Neuron (in vitro differentiated cells): ENCODE results near the gene DBET.
"Not testable (repeated sequence)": the region's sequence is repeated elsewhere in the genome, so short reads cannot be mapped to it uniquely, and the experiment has no call there.

ENCODE experiments used
- H2AFZ ChIP-seq: one replicate; pipeline ENCODE4 v1.6.1; 2013; ENCODE audit warnings: low read depth, mild to moderate bottlenecking, inconsistent platforms, low read length, moderate library complexity
- H3K27me3 ChIP-seq: one replicate; pipeline ENCODE4 v1.6.1; 2013; ENCODE audit warnings: low read length; ENCODE audit not compliant: insufficient read depth
- H3K36me3 ChIP-seq: one replicate; pipeline ENCODE4 v1.6.1; 2013; ENCODE audit warnings: low read length; ENCODE audit not compliant: insufficient read depth
- H3K4me1 ChIP-seq: one replicate; pipeline ENCODE4 v1.6.1; 2013; ENCODE audit warnings: low read length; ENCODE audit not compliant: insufficient read depth
- H3K4me3 ChIP-seq: 2 replicates; pipeline ENCODE4 v1.5.1; 2013; ENCODE audit warnings: mild to moderate bottlenecking, low read length, moderate library complexity
- H3K9me3 ChIP-seq: one replicate; pipeline ENCODE4 v1.6.1; 2013; ENCODE audit warnings: low read length

DBET gene

GRCh38 chr4:190022614-190023281 lies 41.6 kb upstream of the DBET start:
- H2AFZ ChIP-seq, H3K4me1 ChIP-seq, H3K9me3 ChIP-seq, H3K36me3 ChIP-seq, H3K4me3 ChIP-seq: not testable (repeated sequence)
- H3K27me3 ChIP-seq = peaks cover 39% of the 10 kb centered on the region

DNA sequence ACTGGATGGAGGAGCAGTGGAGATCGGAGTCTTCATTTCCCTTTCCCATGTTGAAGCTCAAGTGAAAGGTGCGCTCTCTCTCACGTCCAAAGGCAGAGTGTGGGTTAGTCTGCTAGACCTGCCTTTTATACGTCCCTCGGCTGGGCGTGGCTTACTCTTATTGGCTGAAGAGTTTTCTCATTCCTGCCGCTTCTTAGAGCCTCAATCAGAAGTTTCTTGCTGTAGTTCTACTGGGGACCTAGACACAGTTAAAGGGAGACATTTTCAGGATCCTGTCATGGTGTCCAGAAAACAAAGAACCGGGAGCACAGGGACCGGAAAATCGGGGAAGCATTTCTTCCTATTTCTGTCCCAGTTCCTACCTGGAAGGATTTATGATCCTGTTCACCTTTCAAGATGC lies 37.1 kb upstream of the DBET start, which contains the start of gene FRG2:
TSS of gene FRG2 (minus strand) at position 101 of the 400 bp plus-strand sequence. CDS start at position 49, 52 bp downstream.
- not testable (repeated sequence) for H3K36me3 ChIP-seq, H3K4me1 ChIP-seq, H3K9me3 ChIP-seq, H3K27me3 ChIP-seq, H3K4me3 ChIP-seq, H2AFZ ChIP-seq

DNA sequence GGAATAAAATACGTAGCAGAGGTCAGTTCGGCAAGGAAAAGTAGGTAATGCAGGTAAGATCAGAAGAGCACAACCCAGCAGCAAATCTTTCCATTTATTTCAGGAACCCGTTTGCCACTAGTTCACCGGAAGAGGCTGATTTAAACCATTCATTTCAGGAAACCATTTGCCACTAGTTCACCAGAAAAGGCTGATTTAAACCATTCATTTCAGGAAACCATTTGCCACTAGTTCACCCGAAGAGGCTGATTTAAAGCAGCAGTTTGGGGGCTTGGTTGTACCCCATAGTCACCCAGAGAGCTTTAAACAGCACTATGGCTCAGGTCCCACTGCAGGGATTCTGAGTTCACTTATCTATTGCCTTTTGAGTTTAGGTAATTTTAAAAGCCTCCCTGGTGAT lies 33.0 kb upstream of the DBET start:
- not testable (repeated sequence) for H3K4me1 ChIP-seq, H3K36me3 ChIP-seq, H3K4me3 ChIP-seq, H3K9me3 ChIP-seq, H3K27me3 ChIP-seq, H2AFZ ChIP-seq

DNA sequence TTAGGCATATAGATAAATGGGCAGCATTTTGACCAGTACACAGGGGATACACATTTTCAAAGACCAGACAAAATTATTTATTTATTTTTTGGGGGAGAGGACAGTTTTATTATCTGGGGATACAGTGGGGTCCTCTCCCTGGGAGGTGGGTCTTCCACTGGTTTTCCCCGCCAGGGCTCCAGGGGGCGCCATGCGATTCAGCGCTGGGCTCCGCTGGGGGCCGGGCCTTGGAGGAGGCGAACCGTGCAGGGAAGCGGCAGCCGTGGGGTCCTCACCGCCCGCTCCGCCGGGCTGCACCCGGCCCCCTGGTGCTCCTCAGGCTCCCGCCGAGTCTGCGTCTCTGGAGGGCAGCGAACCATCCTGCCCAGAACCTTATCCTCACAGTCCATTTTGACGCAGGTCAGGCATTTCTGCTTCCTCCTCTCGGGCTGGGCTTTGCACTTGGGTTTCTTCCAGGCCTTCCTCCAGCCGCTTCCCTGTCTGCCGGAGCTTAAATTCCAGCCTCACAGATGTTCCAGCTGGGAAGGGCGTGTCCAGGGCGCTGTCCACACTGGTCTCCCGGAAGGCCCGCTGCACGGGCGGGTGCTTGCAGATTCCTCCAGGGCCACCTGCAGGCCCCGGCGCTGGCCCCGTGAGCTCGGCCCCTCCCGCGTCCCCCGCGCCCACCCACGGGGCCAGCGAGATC lies 26.5 kb upstream of the DBET start:
- H3K4me3 ChIP-seq, H3K27me3 ChIP-seq, H3K9me3 ChIP-seq, H3K36me3 ChIP-seq, H3K4me1 ChIP-seq, H2AFZ ChIP-seq: not testable (repeated sequence)

GRCh38 chr4:190040873-190041272 lies 23.4 kb upstream of the DBET start:
- not testable (repeated sequence) for H3K9me3 ChIP-seq

GRCh38 chr4:190047627-190048026 lies 16.7 kb upstream of the DBET start:
- not testable (repeated sequence) for H3K27me3 ChIP-seq, H3K4me3 ChIP-seq, H3K9me3 ChIP-seq, H3K36me3 ChIP-seq, H2AFZ ChIP-seq, H3K4me1 ChIP-seq

More at GRCh38 chr4:190040873-190041272, 23.4 kb upstream of the DBET start:
- not testable (repeated sequence) for H3K4me3 ChIP-seq, H3K4me1 ChIP-seq, H3K36me3 ChIP-seq, H3K27me3 ChIP-seq, H2AFZ ChIP-seq

DNA sequence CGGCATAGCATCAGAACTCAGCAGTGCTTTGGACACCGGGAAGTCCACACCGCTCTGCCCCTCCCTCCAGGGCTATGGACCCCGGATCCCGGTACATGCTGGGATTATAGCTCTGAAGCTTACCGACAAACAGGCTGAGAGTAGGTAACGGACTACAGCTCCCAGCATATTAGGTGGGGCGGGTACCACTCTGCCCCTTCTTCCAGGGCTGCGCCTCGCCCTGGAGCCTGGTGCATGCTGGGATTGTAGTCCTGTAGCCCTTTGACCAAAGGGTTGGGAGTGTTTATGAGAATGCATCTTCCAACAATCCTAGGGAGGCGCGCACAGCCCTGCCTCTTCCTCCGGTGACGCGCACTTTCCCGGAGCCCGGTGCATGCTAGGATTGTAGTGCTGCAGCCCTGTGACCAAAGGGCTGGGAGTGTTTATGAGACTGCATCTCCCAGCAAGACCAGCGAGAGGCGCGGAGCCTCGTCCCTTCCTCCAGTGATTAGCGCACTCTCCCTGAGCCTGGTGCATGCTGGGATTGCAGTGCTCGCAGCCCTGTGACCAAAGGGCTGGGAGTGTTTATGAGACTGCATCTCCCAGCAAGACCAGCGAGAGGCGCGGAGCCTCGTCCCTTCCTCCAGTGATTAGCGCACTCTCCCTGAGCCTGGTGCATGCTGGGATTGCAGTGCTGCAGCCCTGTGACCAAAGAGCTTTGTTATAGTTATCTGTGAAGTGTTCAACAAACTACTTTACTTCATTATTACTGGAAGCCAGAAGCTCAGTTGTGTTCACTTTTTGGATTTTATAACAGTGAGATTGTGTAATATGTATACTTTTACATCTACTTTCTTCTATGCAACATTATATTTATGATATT lies 14.7 kb upstream of the DBET start:
- H3K4me1 ChIP-seq, H3K36me3 ChIP-seq, H2AFZ ChIP-seq, H3K4me3 ChIP-seq, H3K9me3 ChIP-seq, H3K27me3 ChIP-seq: not testable (repeated sequence)

GRCh38 chr4:190058997-190059396 lies 5.3 kb upstream of the DBET start:
- H2AFZ ChIP-seq, H3K27me3 ChIP-seq, H3K9me3 ChIP-seq, H3K36me3 ChIP-seq, H3K4me1 ChIP-seq, H3K4me3 ChIP-seq: not testable (repeated sequence)

GRCh38 chr4:190064805-190065204 lies 503 bp downstream of the DBET start:
- H3K36me3 ChIP-seq, H2AFZ ChIP-seq, H3K27me3 ChIP-seq, H3K4me1 ChIP-seq, H3K4me3 ChIP-seq, H3K9me3 ChIP-seq: not testable (repeated sequence)

DNA sequence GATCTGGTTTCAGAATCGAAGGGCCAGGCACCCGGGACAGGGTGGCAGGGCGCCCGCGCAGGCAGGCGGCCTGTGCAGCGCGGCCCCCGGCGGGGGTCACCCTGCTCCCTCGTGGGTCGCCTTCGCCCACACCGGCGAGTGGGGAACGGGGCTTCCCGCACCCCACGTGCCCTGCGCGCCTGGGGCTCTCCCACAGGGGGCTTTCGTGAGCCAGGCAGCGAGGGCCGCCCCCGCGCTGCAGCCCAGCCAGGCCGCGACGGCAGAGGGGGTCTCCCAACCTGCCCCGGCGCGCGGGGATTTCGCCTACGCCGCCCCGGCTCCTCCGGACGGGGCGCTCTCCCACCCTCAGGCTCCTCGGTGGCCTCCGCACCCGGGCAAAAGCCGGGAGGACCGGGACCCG lies 4.0 kb downstream of the DBET start:
- not testable (repeated sequence) for H2AFZ ChIP-seq, H3K9me3 ChIP-seq, H3K36me3 ChIP-seq, H3K4me3 ChIP-seq, H3K27me3 ChIP-seq, H3K4me1 ChIP-seq

DNA sequence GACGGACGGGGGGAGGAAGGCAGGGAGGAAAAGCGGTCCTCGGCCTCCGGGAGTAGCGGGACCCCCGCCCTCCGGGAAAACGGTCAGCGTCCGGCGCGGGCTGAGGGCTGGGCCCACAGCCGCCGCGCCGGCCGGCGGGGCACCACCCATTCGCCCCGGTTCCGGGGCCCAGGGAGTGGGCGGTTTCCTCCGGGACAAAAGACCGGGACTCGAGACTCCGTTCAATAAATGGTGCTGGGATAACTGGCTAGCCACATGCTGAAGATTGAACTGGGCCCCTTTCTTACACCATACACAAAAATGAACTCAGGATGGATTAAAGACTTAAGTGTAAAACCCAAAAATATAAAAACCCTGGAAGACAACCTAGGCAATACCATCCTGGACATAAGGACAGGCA lies 28.8 kb downstream of the DBET start:
- H3K4me3 ChIP-seq, H3K9me3 ChIP-seq, H2AFZ ChIP-seq, H3K4me1 ChIP-seq, H3K27me3 ChIP-seq, H3K36me3 ChIP-seq: not testable (repeated sequence)

GRCh38 chr4:190094031-190094430 lies 29.7 kb downstream of the DBET start:
- not testable (repeated sequence) for H2AFZ ChIP-seq, H3K4me1 ChIP-seq, H3K27me3 ChIP-seq, H3K4me3 ChIP-seq, H3K9me3 ChIP-seq, H3K36me3 ChIP-seq

DNA sequence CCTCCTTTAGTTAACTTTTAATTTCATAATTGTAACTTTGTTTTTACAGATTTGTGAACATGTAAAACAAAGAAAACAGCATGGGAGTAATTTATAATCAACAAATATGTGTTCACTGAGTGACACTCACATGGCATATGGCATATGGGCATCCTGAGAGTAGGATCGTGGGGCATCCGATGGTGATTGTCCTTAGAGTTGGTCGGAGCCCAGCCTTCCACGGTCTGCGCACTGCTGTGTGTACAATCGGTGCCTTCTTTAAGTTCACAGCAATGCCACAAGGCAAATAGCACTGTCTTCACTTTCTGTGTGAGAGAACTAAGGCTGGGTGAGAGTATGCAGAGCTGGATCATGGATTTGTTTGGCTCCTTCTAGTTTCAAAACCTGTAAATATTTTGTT lies 31.0 kb downstream of the DBET start:
- H3K4me3 ChIP-seq, H2AFZ ChIP-seq, H3K4me1 ChIP-seq, H3K9me3 ChIP-seq, H3K27me3 ChIP-seq, H3K36me3 ChIP-seq: not testable (repeated sequence)
